Stimulated activated CD8-positive, alpha-beta memory T cell treated with anti-CD3 and anti-CD28 coated beads, Interleukin-7, amount 100 ng/mL, for 48 hours (primary cell): ENCODE results near the gene DET1.
"Not testable (repeated sequence)": the region's sequence is repeated elsewhere in the genome, so short reads cannot be mapped to it uniquely, and the experiment has no call there.

Experiments used
- DNase-seq, 2 donors: peaks; one replicate each; pipeline ENCODE4 v3.0.0-alpha.2; 2020; ENCODE audit warnings: low read depth in 1 of 2; ENCODE audit errors: extremely low read depth in 1 of 2

DET1 gene

GRCh38 chr15:88498996-88499395 is 47.5 kb downstream of the DET1 start:
- DNase-seq = no peak

- no peak for DNase-seq
Measured at GRCh38 chr15:88497109-88497765, 49.2 kb downstream of the DET1 start.

GRCh38 chr15:88493844-88494243 is 52.6 kb downstream of the DET1 start:
- no peak for DNase-seq

GRCh38 chr15:88491158-88491557 is 55.3 kb downstream of the DET1 start:
- no peak for DNase-seq

GRCh38 chr15:88490036-88490435 is 56.4 kb downstream of the DET1 start:
- no peak for DNase-seq

GRCh38 chr15:88489321-88489720 is 57.2 kb downstream of the DET1 start:
- DNase-seq = no peak

GRCh38 chr15:88487796-88488523 is 58.5 kb downstream of the DET1 start:
- no peak for DNase-seq

GRCh38 chr15:88487178-88487795 is 59.2 kb downstream of the DET1 start:
- no peak for DNase-seq

GRCh38 chr15:88484682-88485331 is 61.7 kb downstream of the DET1 start:
- no peak for DNase-seq

GRCh38 chr15:88482263-88482662 is 64.2 kb downstream of the DET1 start:
- no peak for DNase-seq

GRCh38 chr15:88480981-88481380 is 65.5 kb downstream of the DET1 start:
- no peak for DNase-seq

- no peak for DNase-seq
Measured at GRCh38 chr15:88479169-88479568, 67.3 kb downstream of the DET1 start.

GRCh38 chr15:88477904-88478303 is 68.6 kb downstream of the DET1 start:
- no peak for DNase-seq

- DNase-seq = no peak
Measured at GRCh38 chr15:88477126-88477525, 69.4 kb downstream of the DET1 start.

GRCh38 chr15:88476635-88477060 is 69.8 kb downstream of the DET1 start:
- no peak for DNase-seq

- not testable (repeated sequence) for DNase-seq
Measured at GRCh38 chr15:88473661-88474293, 72.7 kb downstream of the DET1 start.

GRCh38 chr15:88472225-88472624 is 74.3 kb downstream of the DET1 start:
- no peak for DNase-seq

GRCh38 chr15:88470625-88471372 is 75.7 kb downstream of the DET1 start:
- DNase-seq = no peak

- DNase-seq = no peak
Measured at GRCh38 chr15:88469321-88469720, 77.2 kb downstream of the DET1 start.

- DNase-seq = not testable (repeated sequence)
Measured at GRCh38 chr15:88468721-88469120, 77.8 kb downstream of the DET1 start.
